Ishikawa (cell line): ENCODE measurements around the gene TMEM117.

ENCODE experiments used
- CEBPB ChIP-seq: IDR thresholded peaks from 2 replicates; pipeline ENCODE4 v1.6.1; 2012
- CREB1 ChIP-seq: IDR thresholded peaks from 2 replicates; pipeline ENCODE4 v1.6.1; 2012; ENCODE audit warnings: low read depth
- EGR1 ChIP-seq: IDR thresholded peaks from 2 replicates; pipeline ENCODE4 v1.6.1; 2012
- EP300 ChIP-seq: IDR thresholded peaks from 2 replicates; pipeline ENCODE4 v1.6.1; 2012; ENCODE audit warnings: borderline replicate concordance
- FOXM1 ChIP-seq: IDR thresholded peaks from 2 replicates; pipeline ENCODE4 v1.6.1; 2012; ENCODE audit warnings: low read depth, borderline replicate concordance
- MAX ChIP-seq: IDR thresholded peaks from 2 replicates; pipeline ENCODE4 v1.6.1; 2012
- NFIC ChIP-seq: IDR thresholded peaks from 2 replicates; pipeline ENCODE4 v1.6.1; 2012
- RAD21 ChIP-seq: IDR thresholded peaks from 2 replicates; pipeline ENCODE4 v1.6.1; 2012; ENCODE audit warnings: low read depth
- REST ChIP-seq: IDR thresholded peaks from 2 replicates; pipeline ENCODE4 v1.6.1; 2012; ENCODE audit warnings: low read depth, mild to moderate bottlenecking
- TAF1 ChIP-seq: IDR thresholded peaks from 2 replicates; pipeline ENCODE4 v1.6.1; 2012; ENCODE audit warnings: low read depth, mild to moderate bottlenecking
- TCF12 ChIP-seq: IDR thresholded peaks from 2 replicates; pipeline ENCODE4 v1.6.1; 2012; ENCODE audit warnings: low read depth
- TEAD4 ChIP-seq: IDR thresholded peaks from 2 replicates; pipeline ENCODE4 v1.6.1; 2012
- USF1 ChIP-seq: IDR thresholded peaks from 2 replicates; pipeline ENCODE4 v1.6.1; 2012
- YY1 ChIP-seq: IDR thresholded peaks from 2 replicates; pipeline ENCODE4 v1.6.1; 2012; ENCODE audit warnings: low read depth
- ZBTB7A ChIP-seq: IDR thresholded peaks from 2 replicates; pipeline ENCODE4 v1.6.1; 2012; ENCODE audit warnings: low read depth

Gene TMEM117

GRCh38 chr12:44229846-44230245, 394.0 kb downstream of the TMEM117 start:
- no peak for TF ChIP-seq REST
- no peak for TF ChIP-seq USF1
- TF ChIP-seq ZBTB7A = no peak
- TF ChIP-seq TCF12 = no peak
- no peak for TF ChIP-seq YY1
- no peak for TF ChIP-seq CREB1
- no peak for TF ChIP-seq RAD21

- TF ChIP-seq RAD21 (no peak), EGR1 (no peak), ZBTB7A (no peak), CEBPB (no peak), TAF1 (no peak)
Measured at GRCh38 chr12:44235674-44236073, 399.8 kb downstream of the TMEM117 start.

- TF ChIP-seq REST = no peak
- TF ChIP-seq ZBTB7A = no peak
- no peak for TF ChIP-seq TAF1
- TF ChIP-seq MAX = no peak
- no peak for TF ChIP-seq CEBPB
- no peak for TF ChIP-seq YY1
- no peak for TF ChIP-seq TEAD4
- TF ChIP-seq EGR1 = no peak
- no peak for TF ChIP-seq CREB1
- no peak for TF ChIP-seq EP300
- TF ChIP-seq NFIC = no peak
- no peak for TF ChIP-seq RAD21
- no peak for TF ChIP-seq TCF12
- TF ChIP-seq USF1 = no peak
- no peak for TF ChIP-seq FOXM1
Measured at GRCh38 chr12:44240186-44240585, 404.3 kb downstream of the TMEM117 start.

GRCh38 chr12:44245932-44246331, 410.1 kb downstream of the TMEM117 start:
- TF ChIP-seq CREB1 = no peak
- TF ChIP-seq MAX = no peak
- TF ChIP-seq REST = no peak
- TF ChIP-seq NFIC = no peak
- TF ChIP-seq TEAD4 = no peak
- no peak for TF ChIP-seq EP300
- TF ChIP-seq ZBTB7A = no peak
- no peak for TF ChIP-seq TCF12

- TF ChIP-seq USF1 (no peak), TEAD4 (peak; percentile 33; the same call in 1 of the 2 replicates), EGR1 (no peak), REST (no peak), RAD21 (no peak), YY1 (no peak), TAF1 (no peak), NFIC (peak; percentile 75), CEBPB (peak; percentile 24; the same call in 1 of the 2 replicates), MAX (no peak), TCF12 (no peak), EP300 (no peak)
Measured at GRCh38 chr12:44246482-44247105, 410.7 kb downstream of the TMEM117 start.
